Measurements from ENCODE around the gene CD63. TPM values are rescaled to one million over a fixed set of nuclear protein-coding genes. Genes with fewer than 3 reads are reported as not detected.
A peak's percentile ranks its signal among the peaks of the same experiment; 100 is the strongest.

CD63 gene
- total and polyA plus RNA-seq, 2 donors from 2014 or later = 1,130 to 1,381 TPM

DNA sequence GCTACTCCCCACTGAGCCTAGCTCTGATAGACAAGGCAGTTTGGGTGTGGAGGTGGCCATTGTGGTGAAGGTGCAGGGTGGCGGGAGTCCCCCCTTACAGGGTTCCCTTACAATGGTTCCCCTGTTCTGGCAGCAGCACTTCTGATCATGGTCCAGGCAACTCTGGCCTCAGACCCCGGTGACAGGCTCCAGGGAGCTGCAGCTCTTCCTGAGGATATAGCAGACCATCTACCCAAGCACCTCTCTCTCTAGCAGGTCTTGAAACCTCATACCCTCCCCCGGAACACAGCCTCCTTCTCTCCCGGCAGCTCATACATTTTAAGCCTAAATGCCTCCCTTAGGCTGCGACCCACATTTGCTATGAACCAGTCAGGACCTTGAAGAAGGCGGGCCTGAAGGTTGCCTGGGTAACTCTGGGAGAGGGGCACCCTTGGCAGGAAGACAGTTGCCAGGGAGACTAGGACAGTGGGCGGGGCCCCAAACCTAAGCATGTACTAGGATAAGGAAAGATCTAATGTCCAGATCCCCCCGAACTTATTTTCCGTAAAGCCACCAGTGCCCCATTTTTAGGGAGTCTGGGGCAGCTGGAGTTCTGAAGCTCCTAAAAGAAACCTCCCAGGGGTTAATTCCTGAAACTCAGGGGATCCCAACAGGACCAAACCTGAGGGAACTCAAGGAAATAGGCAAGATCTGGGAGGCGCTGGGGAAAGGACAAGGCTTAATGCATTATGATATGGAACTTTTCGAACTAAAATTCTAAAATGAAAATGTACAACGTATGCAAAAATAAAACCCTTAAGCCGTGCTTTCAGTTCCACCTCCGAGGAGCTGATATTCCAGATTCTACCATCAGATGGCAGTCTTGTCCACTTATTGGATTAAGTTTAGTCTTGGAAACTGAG lies 9.6 kb upstream of the CD63 start:
- DNase-seq = peak; percentile 93 to 97 (median 95)
- peak; percentile 94 for FAIRE-seq
- H3K27me3 ChIP-seq (ENCODE audit: control insufficient read depth, insufficient read depth, low read length) = no peaks in the 10 kb centered on the region
- H3K4me1 ChIP-seq (ENCODE audit: control insufficient read depth in 2 of 3, insufficient read depth in 2 of 3, low read depth in 1 of 3, low read length in 3 of 3) = peaks cover 2 to 10% (median 9%) of the 10 kb centered on the region in 3 donors
- H3K36me3 ChIP-seq (ENCODE audit: control insufficient read depth in 2 of 3, insufficient read depth in 3 of 3, low read length in 3 of 3) = no peaks in the 10 kb centered on the region
- H3K9ac ChIP-seq (ENCODE audit: low read length in 3 of 3) = peak overlapping the region; percentile 70 to 83 (median 81)
- H3K9me3 ChIP-seq (ENCODE audit: control insufficient read depth in 2 of 3, insufficient read depth in 1 of 3, low read length in 3 of 3) = no peaks in the 10 kb centered on the region
- H3K4me3 ChIP-seq (ENCODE audit: low read length in 3 of 3) = peak overlapping the region; percentile 85 to 91 (median 86)
- TF ChIP-seq, protein P1, sequence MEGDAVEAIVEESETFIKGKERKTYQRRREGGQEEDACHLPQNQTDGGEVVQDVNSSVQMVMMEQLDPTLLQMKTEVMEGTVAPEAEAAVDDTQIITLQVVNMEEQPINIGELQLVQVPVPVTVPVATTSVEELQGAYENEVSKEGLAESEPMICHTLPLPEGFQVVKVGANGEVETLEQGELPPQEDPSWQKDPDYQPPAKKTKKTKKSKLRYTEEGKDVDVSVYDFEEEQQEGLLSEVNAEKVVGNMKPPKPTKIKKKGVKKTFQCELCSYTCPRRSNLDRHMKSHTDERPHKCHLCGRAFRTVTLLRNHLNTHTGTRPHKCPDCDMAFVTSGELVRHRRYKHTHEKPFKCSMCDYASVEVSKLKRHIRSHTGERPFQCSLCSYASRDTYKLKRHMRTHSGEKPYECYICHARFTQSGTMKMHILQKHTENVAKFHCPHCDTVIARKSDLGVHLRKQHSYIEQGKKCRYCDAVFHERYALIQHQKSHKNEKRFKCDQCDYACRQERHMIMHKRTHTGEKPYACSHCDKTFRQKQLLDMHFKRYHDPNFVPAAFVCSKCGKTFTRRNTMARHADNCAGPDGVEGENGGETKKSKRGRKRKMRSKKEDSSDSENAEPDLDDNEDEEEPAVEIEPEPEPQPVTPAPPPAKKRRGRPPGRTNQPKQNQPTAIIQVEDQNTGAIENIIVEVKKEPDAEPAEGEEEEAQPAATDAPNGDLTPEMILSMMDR (IDR thresholded peaks at IDR 0.05; ENCODE audit: borderline replicate concordance, extremely low read depth, insufficient read depth) = peak; percentile 93
- peak overlapping the region; percentile 47 to 56 for H3K27ac ChIP-seq (ENCODE audit: low read depth in 2 of 2, low read length in 2 of 2)
- intact Hi-C loops (cut with DNase I) = no loop called here

DNA sequence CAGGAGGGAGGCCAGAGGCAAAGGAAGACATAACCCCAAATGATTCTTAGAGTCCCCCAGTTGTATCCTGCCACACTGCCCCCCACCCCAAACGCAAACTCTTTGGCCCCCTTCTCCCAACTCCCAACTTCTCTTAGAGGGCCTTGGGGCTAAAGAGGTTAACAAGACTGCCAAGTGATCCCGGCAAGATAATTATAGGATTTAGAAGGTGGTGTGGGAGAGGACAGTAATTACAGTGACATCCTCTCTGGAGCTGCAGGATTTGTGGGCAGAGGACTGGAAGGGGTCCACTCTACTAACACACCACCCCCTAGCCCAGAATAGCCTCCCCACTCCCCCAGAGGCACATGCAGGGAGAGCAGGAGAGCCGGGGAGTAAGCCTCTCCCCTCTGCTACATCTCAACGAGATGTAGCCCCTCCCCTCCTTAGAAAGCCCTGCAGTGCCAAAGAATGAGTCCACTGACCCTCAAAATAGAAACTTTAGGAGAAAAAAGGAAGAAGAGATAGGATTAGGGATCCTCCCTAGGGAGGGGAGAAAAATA lies 8.8 kb upstream of the CD63 start:
- no peaks in the 10 kb centered on the region for H3K9me3 ChIP-seq (ENCODE audit: control insufficient read depth in 2 of 3, insufficient read depth in 1 of 3, low read length in 3 of 3)
- TF ChIP-seq, protein P1 (IDR thresholded peaks at IDR 0.05; ENCODE audit: borderline replicate concordance, extremely low read depth, insufficient read depth) = no peak
- H3K9ac ChIP-seq (ENCODE audit: low read length in 3 of 3) = peak overlapping the region in 1 of 3 donors; percentile 70
- peak overlapping the region in 2 of 3 donors; percentile 85 to 86 for H3K4me3 ChIP-seq (ENCODE audit: low read length in 3 of 3)
- H3K27ac ChIP-seq (ENCODE audit: low read depth in 2 of 2, low read length in 2 of 2) = peak overlapping the region; percentile 47 to 56
- H3K4me1 ChIP-seq (ENCODE audit: control insufficient read depth in 2 of 3, insufficient read depth in 2 of 3, low read depth in 1 of 3, low read length in 3 of 3) = peaks cover 2 to 9% (median 9%) of the 10 kb centered on the region in 3 donors
- no peaks in the 10 kb centered on the region for H3K27me3 ChIP-seq (ENCODE audit: control insufficient read depth, insufficient read depth, low read length)
- no peaks in the 10 kb centered on the region for H3K36me3 ChIP-seq (ENCODE audit: control insufficient read depth in 2 of 3, insufficient read depth in 3 of 3, low read length in 3 of 3)
- FAIRE-seq = no peak
- peak in 2 of 5 donors; percentile 67 for DNase-seq
- intact Hi-C loops (cut with DNase I) = no loop called here

DNA sequence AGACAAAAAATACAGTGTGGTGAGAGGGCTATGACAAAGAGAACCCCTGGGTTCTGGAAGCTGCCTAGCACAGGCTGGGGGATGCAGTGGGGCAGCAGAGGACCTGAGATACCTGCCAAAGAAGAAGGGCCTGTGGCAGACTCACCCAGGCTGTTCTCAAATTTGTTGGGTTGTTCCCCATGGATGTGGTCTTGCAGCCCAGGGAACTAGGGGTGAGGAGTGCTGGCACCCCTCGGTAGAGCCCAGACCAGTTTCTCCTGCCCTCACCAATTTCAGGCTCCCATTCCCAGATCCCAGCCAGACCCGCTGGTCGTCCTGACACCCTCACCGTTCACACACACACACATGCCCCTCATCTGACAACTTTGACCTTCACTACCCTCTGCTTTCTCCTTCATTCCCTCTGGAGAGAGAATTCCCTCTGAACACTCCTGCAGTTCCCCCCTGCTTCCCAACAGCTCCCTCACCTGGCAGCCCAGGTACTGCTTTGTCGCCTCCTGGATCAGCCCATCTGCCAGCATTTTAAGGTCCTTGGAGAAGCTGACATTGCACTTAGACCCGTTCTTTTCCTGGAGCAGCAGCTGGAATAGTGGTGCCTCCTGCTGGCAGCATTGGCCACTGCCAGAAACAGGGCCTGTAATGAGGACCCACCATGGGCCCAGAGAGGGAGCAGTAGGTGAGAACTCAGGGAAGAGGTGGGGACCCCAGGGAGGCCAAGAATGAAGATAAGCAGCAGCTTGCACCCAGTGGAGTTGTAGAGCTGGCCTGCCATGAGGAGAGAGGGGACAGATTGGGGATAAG lies 8.2 kb upstream of the CD63 start:
- H3K27ac ChIP-seq (ENCODE audit: low read depth in 2 of 2, low read length in 2 of 2) = no peak overlapping the region
- no peak overlapping the region for H3K4me3 ChIP-seq (ENCODE audit: low read length in 3 of 3)
- H3K27me3 ChIP-seq (ENCODE audit: control insufficient read depth, insufficient read depth, low read length) = no peaks in the 10 kb centered on the region
- TF ChIP-seq, protein P1 (IDR thresholded peaks at IDR 0.05; ENCODE audit: borderline replicate concordance, extremely low read depth, insufficient read depth) = peak; percentile 76
- intact Hi-C loops (cut with DNase I) = no loop called here
- FAIRE-seq = no peak
- H3K36me3 ChIP-seq (ENCODE audit: control insufficient read depth in 2 of 3, insufficient read depth in 3 of 3, low read length in 3 of 3) = no peaks in the 10 kb centered on the region
- H3K9me3 ChIP-seq (ENCODE audit: control insufficient read depth in 2 of 3, insufficient read depth in 1 of 3, low read length in 3 of 3) = no peaks in the 10 kb centered on the region
- peaks cover under 1 to 9% (median 7%) of the 10 kb centered on the region in 3 donors for H3K4me1 ChIP-seq (ENCODE audit: control insufficient read depth in 2 of 3, insufficient read depth in 2 of 3, low read depth in 1 of 3, low read length in 3 of 3)
- peak overlapping the region in 1 of 3 donors; percentile 15 for H3K9ac ChIP-seq (ENCODE audit: low read length in 3 of 3)
- DNase-seq = peak in 4 of 5 donors; percentile 84 to 87 (median 86)

All from kidney (tissue), 14 donors.